Mononuclear cell (primary cell): ENCODE data around the gene FAM53A. TPM values are rescaled to one million over a fixed set of nuclear protein-coding genes. Genes with fewer than 3 reads are reported as not detected.
"Not testable (repeated sequence)": the region's sequence is repeated elsewhere in the genome, so short reads cannot be mapped to it uniquely, and the experiment has no call there.

Experiments used
- H3K27me3 ChIP-seq: 2 replicates; pipeline ENCODE4 v1.6.0; 2011; ENCODE audit warnings: low read length, control low read depth; ENCODE audit not compliant: insufficient read depth
- H3K4me1 ChIP-seq: 2 replicates; pipeline ENCODE4 v1.5.1; 2011; ENCODE audit warnings: mild to moderate bottlenecking, low read length, control low read depth; ENCODE audit not compliant: insufficient read depth
- H3K4me3 ChIP-seq: 2 replicates; pipeline ENCODE4 v1.5.1; 2011; ENCODE audit warnings: mild to moderate bottlenecking, low read length, moderate library complexity
- H3K9me3 ChIP-seq: 2 replicates; pipeline ENCODE4 v1.5.1; 2011; ENCODE audit warnings: low read depth, mild to moderate bottlenecking, control low read depth, low read length
- total RNA-seq: library from RNA; depleted of rRNA; stranded (reverse); fragments of >200 nt; gene quantifications from one replicate; pipeline ENCODE4 v1.2.3, GENCODE V29; 2012

FAM53A gene
- total RNA-seq, 1 donor, result 2.2 TPM

- Histone ChIP-seq H3K27me3 (no peaks in the 10 kb centered on the region), H3K4me3 (no peak overlapping the region), H3K9me3 (no peaks in the 10 kb centered on the region), H3K4me1 (peaks cover 36% of the 10 kb centered on the region)
These were observed 22.2 kb upstream of the FAM53A start for GRCh38 chr4:1706358-1706757.

- Histone ChIP-seq H3K27me3 (no peaks in the 10 kb centered on the region), H3K4me1 (peaks cover 36% of the 10 kb centered on the region), H3K9me3 (no peaks in the 10 kb centered on the region)
These were observed 21.6 kb upstream of the FAM53A start for GRCh38 chr4:1705732-1706131.

GRCh38 chr4:1703867-1704266 lies 19.8 kb upstream of the FAM53A start:
- Histone ChIP-seq H3K4me3 (no peak overlapping the region), H3K27me3 (no peaks in the 10 kb centered on the region), H3K4me1 (peaks cover 27% of the 10 kb centered on the region)

More at GRCh38 chr4:1705732-1706131, 21.6 kb upstream of the FAM53A start:
- no peak overlapping the region for H3K4me3 ChIP-seq

GRCh38 chr4:1701671-1702070 lies 17.6 kb upstream of the FAM53A start:
- H3K27me3 ChIP-seq, H3K4me3 ChIP-seq, H3K9me3 ChIP-seq: not testable (repeated sequence)
- H3K4me1 ChIP-seq, result peaks cover 27% of the 10 kb centered on the region

More at GRCh38 chr4:1703867-1704266, 19.8 kb upstream of the FAM53A start:
- H3K9me3 ChIP-seq, result no peaks in the 10 kb centered on the region

- Histone ChIP-seq H3K9me3 (no peaks in the 10 kb centered on the region), H3K4me1 (peaks cover 9% of the 10 kb centered on the region), H3K27me3 (no peaks in the 10 kb centered on the region), H3K4me3 (no peak overlapping the region)
These were observed 11.8 kb upstream of the FAM53A start for GRCh38 chr4:1695913-1696312.

GRCh38 chr4:1693131-1693896 lies 9.2 kb upstream of the FAM53A start:
- H3K4me3 ChIP-seq, result no peak overlapping the region
- no peaks in the 10 kb centered on the region for H3K4me1 ChIP-seq
- H3K9me3 ChIP-seq, result no peaks in the 10 kb centered on the region
- no peaks in the 10 kb centered on the region for H3K27me3 ChIP-seq

GRCh38 chr4:1691737-1692373 lies 7.7 kb upstream of the FAM53A start:
- Histone ChIP-seq H3K27me3 (no peaks in the 10 kb centered on the region), H3K4me1 (no peaks in the 10 kb centered on the region), H3K9me3 (no peaks in the 10 kb centered on the region), H3K4me3 (no peak overlapping the region)

GRCh38 chr4:1690698-1691097 lies 6.6 kb upstream of the FAM53A start:
- no peaks in the 10 kb centered on the region for H3K27me3 ChIP-seq
- H3K4me1 ChIP-seq, result no peaks in the 10 kb centered on the region
- no peaks in the 10 kb centered on the region for H3K9me3 ChIP-seq
- no peak overlapping the region for H3K4me3 ChIP-seq

- no peak overlapping the region for H3K4me3 ChIP-seq
- H3K9me3 ChIP-seq, result no peaks in the 10 kb centered on the region
- H3K27me3 ChIP-seq, result no peaks in the 10 kb centered on the region
- H3K4me1 ChIP-seq, result peaks cover 22% of the 10 kb centered on the region
These were observed 2.4 kb upstream of the FAM53A start for GRCh38 chr4:1686440-1687036.

- Histone ChIP-seq H3K4me3 (no peak overlapping the region), H3K27me3 (no peaks in the 10 kb centered on the region), H3K9me3 (no peaks in the 10 kb centered on the region), H3K4me1 (peaks cover 22% of the 10 kb centered on the region)
These were observed 1.4 kb upstream of the FAM53A start for GRCh38 chr4:1685235-1686150.

GRCh38 chr4:1684506-1685234 lies 557 bp upstream of the FAM53A start:
- peaks cover 22% of the 10 kb centered on the region for H3K4me1 ChIP-seq
- no peaks in the 10 kb centered on the region for H3K27me3 ChIP-seq
- no peaks in the 10 kb centered on the region for H3K9me3 ChIP-seq
- H3K4me3 ChIP-seq, result peak overlapping the region; percentile 22

- peaks cover 22% of the 10 kb centered on the region for H3K4me1 ChIP-seq
These were observed 815 bp downstream of the FAM53A start for GRCh38 chr4:1683261-1683735.

GRCh38 chr4:1682860-1683259 lies 1.3 kb downstream of the FAM53A start:
- Histone ChIP-seq H3K4me1 (peaks cover 22% of the 10 kb centered on the region), H3K4me3 (no peak overlapping the region), H3K9me3 (no peaks in the 10 kb centered on the region), H3K27me3 (no peaks in the 10 kb centered on the region)

More at GRCh38 chr4:1683261-1683735, 815 bp downstream of the FAM53A start:
- H3K4me3 ChIP-seq, result peak overlapping the region; percentile 49
- H3K9me3 ChIP-seq, result no peaks in the 10 kb centered on the region
- H3K27me3 ChIP-seq, result no peaks in the 10 kb centered on the region

- peaks cover 9% of the 10 kb centered on the region for H3K4me1 ChIP-seq
- no peak overlapping the region for H3K4me3 ChIP-seq
- H3K9me3 ChIP-seq, result no peaks in the 10 kb centered on the region
- no peaks in the 10 kb centered on the region for H3K27me3 ChIP-seq
These were observed 5.9 kb downstream of the FAM53A start for GRCh38 chr4:1678244-1678643.
